Ammon's horn (tissue), 1 donor: ENCODE measurements around the gene FGF18.

ENCODE experiments used
- DNase-seq: peaks from one replicate; pipeline ENCODE4 v3.0.0-alpha.2; 2016; ENCODE audit warnings: low spot score

FGF18 gene

DNA sequence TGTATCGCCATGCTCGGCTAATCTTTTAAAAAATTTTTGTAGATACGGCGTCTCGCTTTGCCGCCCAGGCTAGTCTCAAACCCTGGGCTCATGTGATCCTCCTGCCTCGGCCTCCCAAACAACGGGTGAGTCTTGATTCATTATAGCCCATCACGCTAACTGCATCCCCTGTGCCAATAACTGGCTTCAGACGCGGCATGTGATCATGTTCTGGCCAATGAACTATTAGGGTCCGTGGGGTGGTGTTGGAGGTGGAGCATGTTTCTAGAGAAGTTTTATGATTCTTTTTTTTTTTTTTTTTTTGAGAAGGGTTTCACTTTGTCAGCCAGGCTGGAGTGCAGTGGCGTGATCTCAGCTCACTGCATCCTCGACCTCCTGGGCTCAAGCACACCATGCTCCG, 51.0 kb downstream of the FGF18 start:
- no peak for DNase-seq

- no peak for DNase-seq
Measured at GRCh38 chr5:171474230-171474813, 54.9 kb downstream of the FGF18 start.

- DNase-seq = no peak
Measured at GRCh38 chr5:171475596-171475995, 56.1 kb downstream of the FGF18 start.

GRCh38 chr5:171476701-171477100, 57.3 kb downstream of the FGF18 start:
- no peak for DNase-seq

DNA sequence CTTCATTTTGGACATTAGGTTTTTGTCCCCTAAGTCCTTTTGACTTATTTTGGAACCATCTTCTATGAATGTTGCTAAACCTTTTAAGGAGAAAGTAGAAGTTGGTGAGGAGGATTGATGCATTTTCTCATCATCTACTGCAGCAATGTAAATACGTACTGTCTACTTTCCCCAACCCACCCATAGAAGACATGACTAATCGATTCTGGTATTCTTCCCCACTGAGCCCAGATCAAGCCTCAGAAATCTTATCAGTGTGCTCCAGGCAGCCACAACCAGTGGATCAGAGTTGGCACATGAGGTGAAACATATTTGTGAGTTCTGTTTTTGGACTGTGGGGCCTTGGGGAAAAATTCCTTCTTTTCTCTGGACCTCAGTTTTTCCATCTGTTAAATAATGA, 57.7 kb downstream of the FGF18 start:
- DNase-seq = no peak

DNA sequence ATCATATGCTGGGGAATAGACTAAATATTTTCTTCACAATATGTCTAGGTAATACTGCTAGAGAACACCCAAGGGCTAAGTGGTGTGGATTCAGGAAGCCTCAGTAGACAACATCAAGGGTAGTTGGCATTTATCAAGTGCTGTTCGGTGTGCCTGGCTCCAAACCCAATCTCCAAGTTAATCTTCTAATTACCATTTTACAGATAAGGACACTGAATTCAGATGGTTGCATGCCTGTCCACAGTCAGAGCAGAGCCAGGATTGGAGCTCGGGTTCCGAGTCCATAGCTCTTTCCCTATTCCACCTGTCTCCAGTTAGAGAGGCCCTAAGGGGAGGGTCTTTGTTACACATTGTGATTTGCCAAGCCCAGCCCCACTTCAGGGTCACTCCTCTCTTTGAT, 58.2 kb downstream of the FGF18 start:
- no peak for DNase-seq

DNA sequence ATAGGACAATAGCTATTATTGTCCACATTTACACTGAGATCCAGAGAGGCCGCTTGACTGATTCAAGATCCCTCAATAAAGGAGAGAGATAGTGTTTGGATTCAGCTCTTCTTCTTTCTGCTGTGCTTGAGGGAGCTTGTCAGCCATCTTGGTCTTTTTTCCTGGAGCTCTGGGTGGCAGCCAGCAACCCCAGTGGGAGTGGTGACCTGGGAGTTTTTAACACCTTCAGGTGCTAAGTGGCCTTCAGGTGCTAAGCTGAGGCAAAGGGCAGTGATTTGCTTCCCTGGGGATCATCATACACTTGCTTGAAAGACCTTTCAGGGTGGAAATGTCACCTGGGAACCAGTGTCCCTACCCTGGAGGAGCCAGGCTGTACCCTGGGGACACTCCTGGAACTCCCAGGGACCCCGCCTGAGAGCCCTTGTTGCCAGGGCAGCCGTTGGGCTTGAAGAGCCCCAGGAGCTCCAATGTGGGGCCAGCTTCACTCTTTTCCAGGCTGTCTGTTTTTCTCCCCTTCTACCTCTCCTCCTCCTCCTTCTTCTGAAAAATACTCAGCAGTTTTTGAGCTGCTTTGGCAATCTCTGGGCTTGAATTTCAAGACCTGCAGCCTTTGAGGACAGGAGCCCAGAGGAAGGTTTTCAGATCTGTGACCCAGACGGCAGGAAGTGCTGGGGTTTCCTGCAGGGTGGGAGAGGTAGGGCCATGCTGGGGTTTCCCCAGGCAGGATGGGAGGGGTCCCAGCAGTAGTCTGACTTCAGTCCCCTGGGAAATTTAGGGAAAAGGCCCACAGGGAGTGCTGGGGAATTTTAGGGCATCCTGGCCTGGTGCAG, 59.7 kb downstream of the FGF18 start:
- no peak for DNase-seq

DNA sequence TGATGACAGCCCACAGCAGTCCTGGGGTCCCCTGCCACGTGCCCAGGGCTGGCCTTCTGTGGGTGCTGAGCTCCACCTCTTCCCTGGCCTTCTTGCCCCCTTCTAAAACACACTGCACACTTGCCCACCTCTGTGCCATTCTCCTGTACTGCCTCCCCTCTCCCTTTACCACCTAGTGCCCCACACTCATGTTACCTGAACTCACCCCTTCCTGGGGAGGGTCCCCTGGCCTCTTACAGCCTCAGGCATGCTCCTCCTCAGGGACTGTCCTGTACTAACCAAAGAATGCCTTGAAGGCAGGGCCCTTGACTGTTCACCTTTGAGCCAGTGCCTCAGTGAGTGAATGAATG, 60.3 kb downstream of the FGF18 start:
- no peak for DNase-seq

DNA sequence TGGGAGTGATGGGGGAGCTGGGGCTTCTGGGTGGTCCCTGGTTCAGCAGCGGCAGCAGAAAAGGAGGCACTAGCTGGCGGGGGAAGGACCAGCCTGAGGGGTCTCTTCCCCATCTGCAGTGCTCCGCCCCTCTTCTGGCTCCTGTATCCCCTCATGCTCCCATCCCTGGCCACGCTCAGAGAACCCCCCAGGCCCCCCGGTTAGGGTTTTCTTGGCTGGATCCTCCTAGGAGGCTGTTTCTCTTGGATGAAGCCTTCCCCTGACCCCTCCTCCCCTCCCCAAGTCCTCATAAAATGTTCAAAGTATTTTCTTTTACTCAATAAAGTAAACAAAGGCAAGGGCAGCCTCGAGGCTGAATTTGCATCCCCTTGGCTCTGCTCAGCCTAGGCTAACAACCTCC, 60.8 kb downstream of the FGF18 start:
- DNase-seq = no peak

- no peak for DNase-seq
Measured at GRCh38 chr5:171481571-171482433, 62.4 kb downstream of the FGF18 start.

GRCh38 chr5:171482434-171482730, 62.9 kb downstream of the FGF18 start:
- DNase-seq = no peak

GRCh38 chr5:171483551-171484135, 64.2 kb downstream of the FGF18 start:
- DNase-seq = no peak

DNA sequence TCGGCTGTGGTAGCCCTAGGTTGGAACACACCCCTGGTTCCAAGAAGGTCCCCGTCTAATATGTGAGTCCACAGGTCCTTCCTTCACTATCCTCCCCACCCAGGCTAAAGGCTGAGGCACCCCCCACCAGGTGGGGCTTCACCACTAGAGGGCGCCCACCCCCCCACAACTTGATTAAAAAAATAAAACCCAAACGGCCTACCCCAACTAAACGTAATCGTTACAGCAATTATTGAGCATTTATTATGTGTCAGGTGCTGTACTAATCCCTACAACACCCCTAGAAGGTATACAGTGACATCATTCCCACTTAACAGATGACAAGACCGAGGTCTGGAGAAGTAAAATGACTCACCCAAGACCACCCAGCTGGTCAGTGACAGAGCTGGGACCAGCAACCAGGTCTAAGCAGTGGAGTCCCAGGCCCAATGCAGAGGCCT, 65.0 kb downstream of the FGF18 start:
- DNase-seq = no peak

- no peak for DNase-seq
Measured at GRCh38 chr5:171485668-171486067, 66.2 kb downstream of the FGF18 start.

GRCh38 chr5:171486613-171487012, 67.2 kb downstream of the FGF18 start:
- no peak for DNase-seq

DNA sequence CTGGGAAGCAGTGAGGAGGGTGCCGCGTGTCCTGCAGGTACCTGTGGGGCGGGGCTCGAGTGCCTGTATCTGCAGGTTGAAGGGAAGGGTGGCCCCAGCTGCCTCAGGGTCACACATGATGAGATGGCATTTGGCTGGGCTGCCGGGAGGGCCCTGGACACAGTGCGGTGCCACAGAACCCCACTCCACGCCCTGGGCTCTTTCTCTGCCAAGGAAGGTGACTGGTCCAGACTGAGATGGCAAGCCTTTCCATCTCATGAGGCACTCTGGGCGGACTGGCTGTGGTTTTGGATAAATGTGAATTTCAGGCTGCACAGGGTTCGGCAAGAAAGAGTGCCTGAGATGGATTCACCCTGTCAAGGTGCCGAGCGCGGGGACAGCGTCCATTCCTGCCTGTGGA, 69.4 kb downstream of the FGF18 start:
- no peak for DNase-seq

- DNase-seq = no peak
Measured at GRCh38 chr5:171492781-171493180, 73.3 kb downstream of the FGF18 start.

GRCh38 chr5:171493646-171494393, 74.4 kb downstream of the FGF18 start:
- no peak for DNase-seq

- peak; percentile 29 for DNase-seq
Measured at GRCh38 chr5:171494452-171495121, 75.1 kb downstream of the FGF18 start.

DNA sequence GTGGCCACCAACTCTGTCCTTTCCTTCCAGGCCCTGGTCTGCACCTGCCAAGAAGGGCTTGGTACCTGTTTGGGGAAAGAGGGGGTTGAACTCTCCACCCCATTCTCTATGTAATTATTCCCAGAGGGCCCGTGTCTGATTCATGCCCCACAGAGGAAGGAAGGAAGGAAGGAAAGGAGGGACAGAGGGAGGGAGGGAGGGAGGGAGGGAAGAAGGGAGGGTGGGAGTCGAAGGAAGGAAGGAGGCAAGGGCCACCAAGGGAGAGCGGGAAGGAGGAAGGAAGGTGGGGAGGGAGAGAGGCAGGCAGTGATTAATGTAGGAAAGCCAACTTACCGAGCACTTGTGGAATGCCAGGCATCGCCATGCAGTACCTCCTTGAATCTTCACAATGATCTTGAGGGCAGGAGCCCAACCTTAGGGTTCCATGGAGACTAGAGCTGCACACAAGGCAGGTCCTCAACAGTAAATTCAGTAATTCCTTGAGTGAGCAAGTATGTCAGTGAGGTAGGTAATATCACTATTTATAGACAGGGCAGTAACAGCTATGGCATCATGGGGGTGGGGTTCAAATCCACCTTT, 75.8 kb downstream of the FGF18 start:
- DNase-seq = no peak

- no peak for DNase-seq
Measured at GRCh38 chr5:171496456-171496855, 77.0 kb downstream of the FGF18 start.
